ENCODE results near the gene SPAM1. TPM values are rescaled to one million over a fixed set of nuclear protein-coding genes. Genes with fewer than 3 reads are reported as not detected.
"Not testable (repeated sequence)": the region's sequence is repeated elsewhere in the genome, so short reads cannot be mapped to it uniquely, and the experiment has no call there.

The SPAM1 gene
- not detected in 2 replicates for total RNA-seq (2014; rRNA removed; shearing (Covaris generic))
- polyA plus RNA-seq (2015; cell fraction: cytosol; rRNA removed) = not detected in 2 replicates
- not detected in 2 replicates for polyA plus RNA-seq (2015; cell fraction: nucleus; rRNA removed)

GRCh38 chr7:123924941-123925340 lies at the start of gene SPAM1:
TSS of gene SPAM1 (plus strand) at chr7:123925241. CDS start at chr7:123953571, 28,330 bp downstream.
- DNase-seq (ENCODE audit: low read depth) = no peak

- no peak for DNase-seq (ENCODE audit: low read depth)
These were observed 48.3 kb upstream of the SPAM1 start for GRCh38 chr7:123876557-123877256.

- DNase-seq (ENCODE audit: low read depth) = no peak
These were observed 45.4 kb upstream of the SPAM1 start for GRCh38 chr7:123879628-123880027.

GRCh38 chr7:123881300-123881699 lies 43.7 kb upstream of the SPAM1 start:
- DNase-seq (ENCODE audit: low read depth) = no peak

GRCh38 chr7:123883154-123883553 lies 41.9 kb upstream of the SPAM1 start:
- DNase-seq (ENCODE audit: low read depth) = no peak

GRCh38 chr7:123888192-123888591 lies 36.8 kb upstream of the SPAM1 start:
- DNase-seq (ENCODE audit: low read depth) = no peak

- DNase-seq (ENCODE audit: low read depth) = not testable (repeated sequence)
These were observed 30.3 kb upstream of the SPAM1 start for GRCh38 chr7:123894753-123895152.

GRCh38 chr7:123901101-123901500 lies 23.9 kb upstream of the SPAM1 start:
- no peak for DNase-seq (ENCODE audit: low read depth)

GRCh38 chr7:123905714-123906113 lies 19.3 kb upstream of the SPAM1 start:
- no peak for DNase-seq (ENCODE audit: low read depth)

- DNase-seq (ENCODE audit: low read depth) = no peak
These were observed 8.8 kb upstream of the SPAM1 start for GRCh38 chr7:123916240-123916724.

- DNase-seq (ENCODE audit: low read depth) = no peak
These were observed 7.2 kb upstream of the SPAM1 start for GRCh38 chr7:123917878-123918277.

- no peak for DNase-seq (ENCODE audit: low read depth)
These were observed 6.7 kb upstream of the SPAM1 start for GRCh38 chr7:123918309-123918708.

- no peak for DNase-seq (ENCODE audit: low read depth)
These were observed 1.4 kb upstream of the SPAM1 start for GRCh38 chr7:123923599-123923998.

- DNase-seq (ENCODE audit: low read depth) = no peak
These were observed 4.1 kb downstream of the SPAM1 start for GRCh38 chr7:123929107-123929506.

GRCh38 chr7:123929655-123930054 lies 4.6 kb downstream of the SPAM1 start:
- no peak for DNase-seq (ENCODE audit: low read depth)

GRCh38 chr7:123935436-123936381 lies 10.7 kb downstream of the SPAM1 start:
- DNase-seq (ENCODE audit: low read depth) = no peak

- no peak for DNase-seq (ENCODE audit: low read depth)
These were observed 11.3 kb downstream of the SPAM1 start for GRCh38 chr7:123936388-123936787.

GRCh38 chr7:123939784-123940183 lies 14.7 kb downstream of the SPAM1 start:
- no peak for DNase-seq (ENCODE audit: low read depth)

- DNase-seq (ENCODE audit: low read depth) = no peak
These were observed 16.5 kb downstream of the SPAM1 start for GRCh38 chr7:123941391-123942180.

GRCh38 chr7:123944395-123944794 lies 19.4 kb downstream of the SPAM1 start:
- no peak for DNase-seq (ENCODE audit: low read depth)

- no peak for DNase-seq (ENCODE audit: low read depth)
These were observed 20.9 kb downstream of the SPAM1 start for GRCh38 chr7:123945938-123946337.
